BJ (cell line): ENCODE measurements around the gene CYB5R2. TPM values are rescaled to one million over a fixed set of nuclear protein-coding genes. Genes with fewer than 3 reads are reported as not detected.

Experiments
- CTCF ChIA-PET: fragments of 350-600 bp; formaldehyde crosslinking; extraction: SDS; loops from one replicate; lab custom pipeline; 2021; ENCODE audit warnings: antibody characterized with exemption, inconsistent platforms; lab: Yijun Ruan, JAX
- POLR2A ChIA-PET: fragments of 300-600 bp; sonication (Branson Sonifier 250); formaldehyde crosslinking; extraction: SDS; loops from one replicate; lab custom pipeline; 2021; ENCODE audit warnings: antibody characterized with exemption; lab: Charles Lee
- DNase-seq: peaks from one replicate; pipeline ENCODE4 v3.0.0-alpha.2; 2011; ENCODE audit warnings: low read depth
- H3K27me3 ChIP-seq: 2 replicates; pipeline ENCODE4 v1.6.0; 2011; ENCODE audit warnings: low read length; ENCODE audit not compliant: control insufficient read depth, insufficient read depth
- H3K36me3 ChIP-seq: 2 replicates; pipeline ENCODE4 v1.5.1; 2011; ENCODE audit warnings: low read length; ENCODE audit not compliant: control insufficient read depth, insufficient read depth
- H3K4me3 ChIP-seq: 2 replicates; pipeline ENCODE4 v1.5.1; 2011; ENCODE audit warnings: low read depth, mild to moderate bottlenecking, control low read depth, low read length
- polyA plus RNA-seq: library from polyadenylated mRNA; depleted of rRNA; stranded (reverse); fragments of >200 nt; gene quantifications from 2 replicates; pipeline ENCODE4 v1.2.3, GENCODE V29; 2011
- TF ChIP-seq, protein P1 (sequence below): IDR thresholded peaks from 2 replicates; pipeline ENCODE4 v1.5.1; 2011; ENCODE audit warnings: low read depth, mild to moderate bottlenecking, control low read depth, inconsistent platforms, low read length, moderate library complexity; ENCODE audit not compliant: insufficient read depth

Gene CYB5R2
- polyA plus RNA-seq, 1 experiment = 49.6 TPM

DNA sequence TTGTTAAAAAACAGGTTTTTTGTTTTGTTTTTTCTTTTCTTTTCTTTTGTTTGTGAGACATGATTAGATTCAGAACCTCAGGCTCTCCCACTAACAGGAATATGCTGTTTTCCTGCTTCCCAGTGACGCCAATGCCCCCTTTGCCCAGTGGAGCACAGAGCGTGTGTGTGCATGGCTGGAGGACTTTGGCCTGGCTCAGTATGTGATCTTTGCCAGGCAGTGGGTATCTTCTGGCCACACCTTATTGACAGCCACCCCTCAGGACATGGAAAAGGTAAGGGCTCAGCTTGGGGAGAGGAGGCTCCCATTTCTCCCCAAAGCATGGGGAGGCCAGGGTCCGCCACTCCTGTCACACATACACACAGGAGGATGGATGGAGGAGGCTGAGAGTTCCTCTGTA is 25.0 kb downstream of the CYB5R2 start:
- TF ChIP-seq, protein P1, sequence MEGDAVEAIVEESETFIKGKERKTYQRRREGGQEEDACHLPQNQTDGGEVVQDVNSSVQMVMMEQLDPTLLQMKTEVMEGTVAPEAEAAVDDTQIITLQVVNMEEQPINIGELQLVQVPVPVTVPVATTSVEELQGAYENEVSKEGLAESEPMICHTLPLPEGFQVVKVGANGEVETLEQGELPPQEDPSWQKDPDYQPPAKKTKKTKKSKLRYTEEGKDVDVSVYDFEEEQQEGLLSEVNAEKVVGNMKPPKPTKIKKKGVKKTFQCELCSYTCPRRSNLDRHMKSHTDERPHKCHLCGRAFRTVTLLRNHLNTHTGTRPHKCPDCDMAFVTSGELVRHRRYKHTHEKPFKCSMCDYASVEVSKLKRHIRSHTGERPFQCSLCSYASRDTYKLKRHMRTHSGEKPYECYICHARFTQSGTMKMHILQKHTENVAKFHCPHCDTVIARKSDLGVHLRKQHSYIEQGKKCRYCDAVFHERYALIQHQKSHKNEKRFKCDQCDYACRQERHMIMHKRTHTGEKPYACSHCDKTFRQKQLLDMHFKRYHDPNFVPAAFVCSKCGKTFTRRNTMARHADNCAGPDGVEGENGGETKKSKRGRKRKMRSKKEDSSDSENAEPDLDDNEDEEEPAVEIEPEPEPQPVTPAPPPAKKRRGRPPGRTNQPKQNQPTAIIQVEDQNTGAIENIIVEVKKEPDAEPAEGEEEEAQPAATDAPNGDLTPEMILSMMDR = no peak
- H3K4me3 ChIP-seq = no peak overlapping the region
- no peak for DNase-seq
- ChIA-PET POLR2A (no interaction called here), CTCF (interaction anchor here (1.1 to 3.1 kb wide), 5 partner anchors 8 to 77 kb away, joined by 4 to 13 read pairs (median 5); no protein-coding TSS in a partner anchor)
- H3K36me3 ChIP-seq = peaks cover 19% of the 10 kb centered on the region
- no peaks in the 10 kb centered on the region for H3K27me3 ChIP-seq

DNA sequence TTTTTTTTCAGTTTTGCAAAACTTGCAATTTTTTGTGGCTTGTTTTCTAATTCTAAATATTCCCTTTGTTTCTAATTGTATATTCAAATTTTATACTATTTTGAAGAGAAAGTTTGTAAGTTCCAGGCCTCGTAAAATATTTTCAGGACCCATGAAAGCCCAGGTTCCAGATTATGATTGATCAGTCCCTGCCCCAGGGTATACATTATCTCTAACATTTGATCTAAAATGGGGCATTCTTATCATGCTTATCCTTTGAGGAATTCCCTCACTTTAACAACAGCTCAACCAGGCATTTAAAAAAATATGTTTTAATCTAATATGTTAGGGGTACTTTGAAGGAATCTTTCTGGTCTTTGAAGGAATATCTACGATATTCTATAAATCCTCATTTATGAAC is 26.4 kb downstream of the CYB5R2 start:
- H3K4me3 ChIP-seq = no peak overlapping the region
- TF ChIP-seq, protein P1 = no peak
- ChIA-PET POLR2A (no interaction called here), CTCF (interaction anchor here (1.1 to 2.8 kb wide), 3 partner anchors 9 to 27 kb away, joined by 3 to 7 read pairs (median 5); no protein-coding TSS in a partner anchor)
- no peak for DNase-seq
- no peaks in the 10 kb centered on the region for H3K27me3 ChIP-seq
- H3K36me3 ChIP-seq = peaks cover 17% of the 10 kb centered on the region

DNA sequence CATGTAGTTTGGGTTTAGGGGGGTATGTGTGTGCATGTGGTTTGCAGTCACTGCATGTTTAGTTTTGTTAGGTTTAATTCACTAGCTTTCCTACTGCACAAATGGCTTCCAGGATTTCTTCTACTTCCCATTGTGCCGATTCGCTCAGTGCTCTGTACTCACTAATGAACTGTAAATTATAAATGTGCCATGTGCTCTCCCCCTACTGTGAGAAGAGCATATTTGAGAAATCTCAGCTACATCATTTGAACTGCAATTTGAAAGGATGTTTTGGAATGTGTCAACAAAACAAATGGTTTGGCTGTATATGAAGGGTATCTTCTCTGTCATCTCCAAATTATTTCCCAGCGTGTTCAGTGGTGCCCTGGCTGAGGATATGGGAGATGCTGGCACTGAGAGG is 28.1 kb downstream of the CYB5R2 start:
- TF ChIP-seq, protein P1 = no peak
- CTCF ChIA-PET = interaction anchor here (0.7 to 1.6 kb wide), 5 partner anchors 10 to 133 kb away, joined by 3 to 4 read pairs (median 3); partner anchors contain the start of gene PPFIBP2
- H3K27me3 ChIP-seq = no peaks in the 10 kb centered on the region

GRCh38 chr11:7643314-7643713 is 30.0 kb downstream of the CYB5R2 start:
- TF ChIP-seq, protein P1 = no peak
- CTCF ChIA-PET = interaction anchor here (0.6 to 1.8 kb wide), 7 partner anchors 9 to 130 kb away, joined by 3 to 8 read pairs (median 4); partner anchors contain the start of gene PPFIBP2
- POLR2A ChIA-PET = no interaction called here
- DNase-seq = no peak
- Histone ChIP-seq H3K4me3 (no peak overlapping the region), H3K27me3 (no peaks in the 10 kb centered on the region), H3K36me3 (peaks cover 14% of the 10 kb centered on the region)

More for the DNA sequence above, 28.1 kb downstream of the CYB5R2 start:
- Histone ChIP-seq H3K36me3 (peaks cover 21% of the 10 kb centered on the region), H3K4me3 (no peak overlapping the region)
- DNase-seq = no peak
- POLR2A ChIA-PET = no interaction called here

DNA sequence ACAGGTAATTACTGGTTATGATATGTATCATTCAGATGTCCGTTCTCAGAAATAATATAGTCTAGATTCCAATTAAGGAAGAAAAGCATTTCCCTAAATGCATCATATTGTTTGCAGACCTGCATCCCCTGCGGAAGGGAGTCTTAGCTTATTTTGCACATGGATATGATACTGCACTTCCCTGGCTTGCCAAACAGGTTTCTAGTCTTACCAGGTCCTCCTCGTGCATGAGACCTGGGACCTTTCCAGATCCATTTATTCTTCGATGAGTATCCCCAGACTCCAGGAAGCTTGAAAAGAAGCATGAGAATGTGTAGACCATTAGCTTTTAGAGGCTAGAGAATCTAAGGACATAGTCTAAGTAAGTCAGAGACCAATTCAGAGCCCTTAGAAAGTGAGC is 30.6 kb downstream of the CYB5R2 start:
- peaks cover 13% of the 10 kb centered on the region for H3K36me3 ChIP-seq
- POLR2A ChIA-PET = no interaction called here
- no peak for DNase-seq
- CTCF ChIA-PET = interaction anchor here (0.6 to 1.8 kb wide), 6 partner anchors 9 to 120 kb away, joined by 3 to 8 read pairs (median 5); no protein-coding TSS in a partner anchor
- TF ChIP-seq, protein P1 = no peak
- no peaks in the 10 kb centered on the region for H3K27me3 ChIP-seq
- H3K4me3 ChIP-seq = no peak overlapping the region
